ENCODE results near the gene WNT4. TPM values are rescaled to one million over a fixed set of nuclear protein-coding genes. Genes with fewer than 3 reads are reported as not detected.

Gene WNT4
- total RNA-seq, 1 experiment from 2014 or later, result 1.5 TPM

GRCh38 chr1:22158654-22159053 lies 15.8 kb upstream of the WNT4 start:
- TF ChIP-seq SIN3A (IDR thresholded peaks at IDR 0.05; ENCODE audit: low read depth), result no peak
- TF ChIP-seq EGR1 (IDR thresholded peaks at IDR 0.05; ENCODE audit: low read depth), result no peak
- TF ChIP-seq CBX3 (IDR thresholded peaks at IDR 0.05; ENCODE audit: low read depth), result no peak
- no peak for TF ChIP-seq ELF1 (IDR thresholded peaks at IDR 0.05; ENCODE audit: borderline replicate concordance, low read depth)
- no peak for TF ChIP-seq FOSL1 (IDR thresholded peaks at IDR 0.05; ENCODE audit: low read depth)
- no peak for TF ChIP-seq ZBTB33 (IDR thresholded peaks at IDR 0.05; ENCODE audit: extremely low read depth, insufficient replicate concordance, low read length)
- TF ChIP-seq YY1 (IDR thresholded peaks at IDR 0.05; ENCODE audit: extremely low read depth, insufficient replicate concordance, low read depth, low read length), result no peak
- intact Hi-C loops (cut with micrococcal nuclease), result no loop called here
- RAD21 ChIA-PET (ENCODE audit: low non-redundant PET in 1 of 2, low total read pairs in 2 of 2, uncharacterized antibody in 2 of 2, unreplicated experiment in 2 of 2), result no interaction called here

GRCh38 chr1:22157359-22157966 lies 14.6 kb upstream of the WNT4 start:
- CTCF ChIA-PET, result no interaction called here
- TF ChIP-seq EZH2 (IDR thresholded peaks at IDR 0.05), result no peak
- no peak for TF ChIP-seq EZH2phosphoT487 (IDR thresholded peaks at IDR 0.05; ENCODE audit: borderline replicate concordance)
- TF ChIP-seq SIN3A (IDR thresholded peaks at IDR 0.05; ENCODE audit: low read depth), result no peak
- TF ChIP-seq ELF1 (IDR thresholded peaks at IDR 0.05; ENCODE audit: borderline replicate concordance, low read depth), result no peak
- no peak for TF ChIP-seq YY1 (IDR thresholded peaks at IDR 0.05; ENCODE audit: extremely low read depth, insufficient replicate concordance, low read depth, low read length)
- TF ChIP-seq ATF3 (IDR thresholded peaks at IDR 0.05), result no peak
- TF ChIP-seq JUND (IDR thresholded peaks at IDR 0.05), result no peak
- TF ChIP-seq CBX3 (IDR thresholded peaks at IDR 0.05; ENCODE audit: low read depth), result no peak
- no peak for TF ChIP-seq REST (IDR thresholded peaks at IDR 0.05; ENCODE audit: low read depth)
- TF ChIP-seq FOSL1 (IDR thresholded peaks at IDR 0.05; ENCODE audit: low read depth), result no peak

More at GRCh38 chr1:22158654-22159053, 15.8 kb upstream of the WNT4 start:
- no TSS peak for BruUV-seq (replicated peaks)
- ATAC-seq (no peak), DNase-seq (ENCODE audit: low read depth, low spot score) (no peak)
- ChIA-PET POLR2A (no interaction called here), CTCF (no interaction called here)
- H3K4me1 ChIP-seq (ENCODE audit: control insufficient read depth in 1 of 2, insufficient read depth in 2 of 2, low read length in 2 of 2), result no peaks in the 10 kb centered on the region; a peak in 1 of 4 replicates
- H2AFZ ChIP-seq (ENCODE audit: low read depth, low read length, poor library complexity, severe bottlenecking), result no peak overlapping the region
- no peaks in the 10 kb centered on the region for H3K79me2 ChIP-seq (ENCODE audit: insufficient read depth, low read length)
- no peaks in the 10 kb centered on the region for H3K36me3 ChIP-seq (ENCODE audit: control insufficient read depth in 1 of 2, insufficient read depth in 2 of 2, low read length in 2 of 2)
- no peaks in the 10 kb centered on the region for H3K9me2 ChIP-seq (ENCODE audit: insufficient read depth)
- no peak overlapping the region for H3K27ac ChIP-seq (ENCODE audit: low read depth, low read length)
- no peak overlapping the region for H3K4me2 ChIP-seq (ENCODE audit: low read length)
- no peaks in the 10 kb centered on the region for H4K20me1 ChIP-seq (ENCODE audit: insufficient read depth)
- no peak overlapping the region for H3K9ac ChIP-seq (ENCODE audit: low read length)
- H3K9me3 ChIP-seq (ENCODE audit: control insufficient read depth in 1 of 2, insufficient read depth in 1 of 2, low read depth in 1 of 2, low read length in 2 of 2), result no peaks in the 10 kb centered on the region
- no peaks in the 10 kb centered on the region for H3K27me3 ChIP-seq (ENCODE audit: insufficient read depth, low read length)
- H3K4me3 ChIP-seq (replicated peaks in 1 of 2; ENCODE audit: low read depth in 1 of 2, low read length in 2 of 2), result no peak overlapping the region

More at GRCh38 chr1:22157359-22157966, 14.6 kb upstream of the WNT4 start:
- no peaks in the 10 kb centered on the region for H3K9me2 ChIP-seq (ENCODE audit: insufficient read depth)
- no peak overlapping the region for H3K27ac ChIP-seq (ENCODE audit: low read depth, low read length)
- no peaks in the 10 kb centered on the region for H3K27me3 ChIP-seq (ENCODE audit: insufficient read depth, low read length)
- no peak overlapping the region for H3K9ac ChIP-seq (ENCODE audit: low read length)
- no peak overlapping the region for H3K4me3 ChIP-seq (replicated peaks in 1 of 2; ENCODE audit: low read depth in 1 of 2, low read length in 2 of 2)
- intact Hi-C loops (cut with micrococcal nuclease), result no loop called here
- no peak overlapping the region for H2AFZ ChIP-seq (ENCODE audit: low read depth, low read length, poor library complexity, severe bottlenecking)
- H3K4me2 ChIP-seq (ENCODE audit: low read length), result no peak overlapping the region
- no peaks in the 10 kb centered on the region for H3K36me3 ChIP-seq (ENCODE audit: control insufficient read depth in 1 of 2, insufficient read depth in 2 of 2, low read length in 2 of 2)
- ChIA-PET RAD21 (ENCODE audit: low non-redundant PET in 1 of 2, low total read pairs in 2 of 2, uncharacterized antibody in 2 of 2, unreplicated experiment in 2 of 2) (no interaction called here), POLR2A (no interaction called here)
- DNase-seq (ENCODE audit: low read depth, low spot score) (no peak), ATAC-seq (no peak)
- no peaks in the 10 kb centered on the region for H3K79me2 ChIP-seq (ENCODE audit: insufficient read depth, low read length)
- H3K4me1 ChIP-seq (ENCODE audit: control insufficient read depth in 1 of 2, insufficient read depth in 2 of 2, low read length in 2 of 2), result no peaks in the 10 kb centered on the region
- no TSS peak for BruUV-seq (replicated peaks)
- H4K20me1 ChIP-seq (ENCODE audit: insufficient read depth), result no peaks in the 10 kb centered on the region
- no peaks in the 10 kb centered on the region for H3K9me3 ChIP-seq (ENCODE audit: control insufficient read depth in 1 of 2, insufficient read depth in 1 of 2, low read depth in 1 of 2, low read length in 2 of 2)

Measured in HCT116 (cell line).